ENCODE measurements around the gene PLXNA2.

DNA sequence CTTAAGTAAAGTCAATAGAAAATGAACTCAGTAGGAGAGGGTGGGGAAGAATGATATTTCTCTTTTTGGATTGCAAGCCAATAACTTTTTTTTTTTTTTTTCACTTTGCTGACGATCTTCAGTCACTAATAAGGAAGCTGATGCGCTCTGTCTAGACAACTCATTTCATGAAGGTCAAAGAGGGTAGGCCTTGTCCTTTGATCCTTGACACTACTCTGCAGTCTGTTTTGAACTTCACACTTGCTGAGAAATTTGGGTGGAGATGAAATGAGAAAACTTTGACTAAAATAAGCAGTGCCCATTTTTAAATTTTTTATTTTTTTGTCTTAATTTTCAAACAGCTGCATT, 20.9 kb upstream of the PLXNA2 start:
- no peak for TF ChIP-seq POLR2AphosphoS5 (IDR thresholded peaks at IDR 0.05; ENCODE audit: low read depth, low read length)
- no peak for TF ChIP-seq POLR2A (IDR thresholded peaks at IDR 0.05; ENCODE audit: low read depth, low read length)

Measured in GM12892 (cell line).